Measurements from ENCODE around the gene PIEZO2. TPM values are rescaled to one million over a fixed set of nuclear protein-coding genes. Genes with fewer than 3 reads are reported as not detected.

PIEZO2 gene
- total and polyA plus RNA-seq, 2 of the 8 experiments (the other 6 are each of a cell fraction or from before 2014, with no cell fraction given), result 4.7 to 16.5 TPM

GRCh38 chr18:10659000-10659399, 490.4 kb downstream of the PIEZO2 start:
- Histone ChIP-seq H3K9me3 (ENCODE audit: insufficient read depth in 2 of 2, low read depth in 1 of 2, low read length in 1 of 2) (no peaks in the 10 kb centered on the region), H2BK120ac (replicated peaks; ENCODE audit: low read depth, low read length) (no peak overlapping the region), H4K20me1 (replicated peaks in 1 of 2; ENCODE audit: control insufficient read depth in 1 of 2, insufficient read depth in 2 of 2, low read length in 2 of 2) (no peaks in the 10 kb centered on the region), H3K4me1 (replicated peaks in 1 of 4; ENCODE audit: control insufficient read depth in 3 of 4, insufficient read depth in 4 of 4, low read length in 3 of 4) (peaks cover 0 to 6% (median 0%) of the 10 kb centered on the region in 4 experiments; a peak in 1 of 7 replicates), H2AK5ac (ENCODE audit: low read depth, low read length) (no peak overlapping the region), H3K23me2 (ENCODE audit: low read depth, low read length) (no peaks in the 10 kb centered on the region), H3K18ac (ENCODE audit: extremely low read depth, low read length) (no peak overlapping the region), H3K36me3 (ENCODE audit: control insufficient read depth in 2 of 4, insufficient read depth in 4 of 4, low read length in 3 of 4) (no peaks in the 10 kb centered on the region), H2BK12ac (ENCODE audit: low read depth, low read length) (no peak overlapping the region), H4K91ac (replicated peaks; ENCODE audit: insufficient read length, low read length) (no peak overlapping the region), H3K4ac (replicated peaks; ENCODE audit: insufficient read length, low read depth, low read length) (no peak overlapping the region), H3K27me3 (replicated peaks in 1 of 4; ENCODE audit: control insufficient read depth in 3 of 4, extremely low read depth in 1 of 4, insufficient read depth in 3 of 4, low read length in 3 of 4) (no peaks in the 10 kb centered on the region), H2BK20ac (ENCODE audit: low read length) (no peak overlapping the region), H3K27ac (ENCODE audit: low read depth, low read length) (no peak overlapping the region), H3K79me1 (ENCODE audit: low read depth, low read length) (no peaks in the 10 kb centered on the region), H3K56ac (replicated peaks; ENCODE audit: insufficient read length, low read depth, low read length) (no peak overlapping the region), H2BK5ac (ENCODE audit: low read depth, low read length) (no peak overlapping the region), H3K9ac (replicated peaks in 1 of 4; ENCODE audit: extremely low read depth in 1 of 4, low read depth in 3 of 4, low read length in 3 of 4) (no peak overlapping the region), H4K8ac (ENCODE audit: extremely low read depth, insufficient read depth, low read length) (no peak overlapping the region), H4K5ac (ENCODE audit: insufficient read length, low read depth, low read length) (no peak overlapping the region), H3K4me2 (ENCODE audit: insufficient read depth in 1 of 2, low read depth in 2 of 2, low read length in 2 of 2) (no peak overlapping the region), H2AFZ (ENCODE audit: low read length) (no peak overlapping the region), H3K4me3 (ENCODE audit: extremely low read depth in 1 of 4, insufficient read depth in 2 of 4, low read depth in 3 of 4, low read length in 4 of 4) (no peak overlapping the region), H2BK15ac (ENCODE audit: low read length) (no peak overlapping the region), H3K79me2 (ENCODE audit: control insufficient read depth in 1 of 2, insufficient read depth in 2 of 2, low read length in 2 of 2) (no peaks in the 10 kb centered on the region), H3K14ac (ENCODE audit: insufficient read length) (no peak overlapping the region), H3K23ac (ENCODE audit: insufficient read length) (no peak overlapping the region)
- DNase-seq (ENCODE audit: low read depth in 1 of 2, low spot score in 2 of 2) (no peak), FAIRE-seq (no peak)
- 60% methylated on average over 5 of the region's 5 CpGs; no CpG with 5 or more reads in 1 of the 2 experiments for WGBS, 2 experiments (ENCODE audit: extremely low coverage in 1 of 2, insufficient coverage in 1 of 2, insufficient read length in 1 of 2, insufficient replicate concordance in 2 of 2, low coverage in 1 of 2, low lambda C conversion rate in 2 of 2, missing lambda C conversion rate in 1 of 2)
- TF ChIP-seq YY1 (IDR thresholded peaks at IDR 0.05; ENCODE audit: low read depth, low read length), result no peak
- TF ChIP-seq SUZ12 (IDR thresholded peaks at IDR 0.05; ENCODE audit: low read length), result no peak
- TF ChIP-seq TAF7 (optimal IDR thresholded peaks at IDR 0.05; ENCODE audit: borderline replicate concordance, low read depth, low read length), result no peak
- POLR2A ChIA-PET (ENCODE audit: partially characterized antibody), result interaction anchor here (0.8 kb wide), 1 partner anchor 133 kb away, joined by 4 read pairs; the partner anchor contains the start of gene NAPG
- CTCF ChIA-PET (ENCODE audit: partially characterized antibody), result interaction anchor here (0.6 to 2.5 kb wide), 6 partner anchors 11 to 99 kb away, joined by 3 to 11 read pairs (median 4); no protein-coding TSS in a partner anchor
